SK-N-SH treated with all-trans-retinoic acid at 6 μM for 48 hours (cell line): ENCODE results near the gene GCN1.

ENCODE experiments used
- BACH2 ChIP-seq: fragments of 250-450 bp; sonication (Bioruptor Pico); IDR thresholded peaks from 2 replicates; pipeline ENCODE4 v1.9.0; 2021; ENCODE audit warnings: mild to moderate bottlenecking, borderline replicate concordance
- CSDC2 ChIP-seq: fragments of 250-450 bp; sonication (Bioruptor Pico); IDR thresholded peaks from 2 replicates; pipeline ENCODE4 v1.5.0; 2020; ENCODE audit warnings: mild to moderate bottlenecking, moderate library complexity
- TCF4 ChIP-seq: fragments of 250-450 bp; sonication (Bioruptor Pico); IDR thresholded peaks from 2 replicates; pipeline ENCODE4 v1.8.0; 2021; ENCODE audit warnings: mild to moderate bottlenecking, moderate library complexity, borderline replicate concordance
- TOX ChIP-seq: fragments of 250-450 bp; sonication (Bioruptor Pico); IDR thresholded peaks from 2 replicates; pipeline ENCODE4 v1.8.0; 2021; ENCODE audit warnings: mild to moderate bottlenecking, moderate library complexity, borderline replicate concordance
- ZFP3 ChIP-seq: fragments of 250-450 bp; sonication (Bioruptor Pico); IDR thresholded peaks from 2 replicates; pipeline ENCODE4 v1.5.0; 2020; ENCODE audit warnings: mild to moderate bottlenecking, moderate library complexity
- ZNF565 ChIP-seq: fragments of 450-650 bp; formaldehyde crosslinking; conservative IDR thresholded peaks from 2 replicates; pipeline ENCODE4 v1.5.0; 2020; ENCODE audit warnings: low read depth, mild to moderate bottlenecking, moderate library complexity
- TF ChIP-seq, protein P1 (sequence below): fragments of 250-450 bp; sonication (Bioruptor Pico); IDR thresholded peaks from 2 replicates; pipeline ENCODE4 v1.5.0; 2020; ENCODE audit warnings: mild to moderate bottlenecking, moderate library complexity
- TF ChIP-seq, protein P2 (sequence below): fragments of 250-450 bp; sonication (Bioruptor Pico); IDR thresholded peaks from 2 replicates; pipeline ENCODE4 v1.5.1; 2020; ENCODE audit warnings: low read depth, mild to moderate bottlenecking, moderate library complexity
- TF ChIP-seq, protein P3 (sequence below): fragments of 250-450 bp; sonication (Bioruptor Pico); IDR thresholded peaks from 2 replicates; pipeline ENCODE4 v1.8.0; 2021; ENCODE audit warnings: low read depth, mild to moderate bottlenecking, moderate library complexity, borderline replicate concordance
- TF ChIP-seq, protein P4 (sequence below): fragments of 250-450 bp; sonication (Bioruptor Pico); IDR thresholded peaks from 2 replicates; pipeline ENCODE4 v1.8.0; 2020; ENCODE audit warnings: mild to moderate bottlenecking, moderate library complexity, borderline replicate concordance

DNA sequence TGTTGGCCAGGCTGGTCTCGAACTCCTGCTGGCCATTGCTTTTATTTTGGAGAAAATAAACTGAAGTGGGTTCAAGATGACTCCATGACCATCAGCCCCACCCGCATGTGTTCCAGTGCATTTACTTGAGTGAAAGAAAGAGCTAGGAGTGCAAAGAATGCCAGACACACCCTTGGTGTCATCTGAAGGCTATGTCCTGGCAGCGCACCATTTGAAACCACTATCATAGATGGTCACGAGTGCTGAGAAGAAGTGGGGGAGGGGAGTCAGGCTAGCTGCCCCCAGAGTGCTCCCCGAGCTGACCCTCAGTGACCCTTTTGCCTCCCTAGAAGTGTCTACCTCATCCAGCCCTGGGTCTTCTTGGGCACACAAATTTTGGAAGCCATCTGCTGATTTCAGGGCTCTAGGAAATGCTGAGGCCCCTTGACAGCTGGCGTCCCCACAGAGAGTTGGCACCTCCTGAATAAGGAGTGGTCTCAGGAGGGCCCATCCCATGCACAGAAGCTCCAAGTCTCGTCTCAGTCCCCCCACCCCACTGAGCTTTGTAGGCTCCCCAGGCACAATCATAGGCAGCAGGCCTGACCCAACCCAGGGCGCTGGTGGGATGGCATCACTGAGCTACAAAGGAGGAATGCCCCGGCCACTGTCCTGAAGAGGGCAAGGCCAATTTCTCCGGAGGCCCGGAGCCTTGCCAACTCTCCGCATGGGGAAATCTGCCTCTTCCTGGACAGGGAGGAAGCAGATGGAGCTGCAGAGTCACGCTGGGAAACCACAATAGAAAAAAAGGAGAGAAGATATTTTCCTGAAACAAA is 43.1 kb upstream of the GCN1 start:
- TF ChIP-seq, protein P1, sequence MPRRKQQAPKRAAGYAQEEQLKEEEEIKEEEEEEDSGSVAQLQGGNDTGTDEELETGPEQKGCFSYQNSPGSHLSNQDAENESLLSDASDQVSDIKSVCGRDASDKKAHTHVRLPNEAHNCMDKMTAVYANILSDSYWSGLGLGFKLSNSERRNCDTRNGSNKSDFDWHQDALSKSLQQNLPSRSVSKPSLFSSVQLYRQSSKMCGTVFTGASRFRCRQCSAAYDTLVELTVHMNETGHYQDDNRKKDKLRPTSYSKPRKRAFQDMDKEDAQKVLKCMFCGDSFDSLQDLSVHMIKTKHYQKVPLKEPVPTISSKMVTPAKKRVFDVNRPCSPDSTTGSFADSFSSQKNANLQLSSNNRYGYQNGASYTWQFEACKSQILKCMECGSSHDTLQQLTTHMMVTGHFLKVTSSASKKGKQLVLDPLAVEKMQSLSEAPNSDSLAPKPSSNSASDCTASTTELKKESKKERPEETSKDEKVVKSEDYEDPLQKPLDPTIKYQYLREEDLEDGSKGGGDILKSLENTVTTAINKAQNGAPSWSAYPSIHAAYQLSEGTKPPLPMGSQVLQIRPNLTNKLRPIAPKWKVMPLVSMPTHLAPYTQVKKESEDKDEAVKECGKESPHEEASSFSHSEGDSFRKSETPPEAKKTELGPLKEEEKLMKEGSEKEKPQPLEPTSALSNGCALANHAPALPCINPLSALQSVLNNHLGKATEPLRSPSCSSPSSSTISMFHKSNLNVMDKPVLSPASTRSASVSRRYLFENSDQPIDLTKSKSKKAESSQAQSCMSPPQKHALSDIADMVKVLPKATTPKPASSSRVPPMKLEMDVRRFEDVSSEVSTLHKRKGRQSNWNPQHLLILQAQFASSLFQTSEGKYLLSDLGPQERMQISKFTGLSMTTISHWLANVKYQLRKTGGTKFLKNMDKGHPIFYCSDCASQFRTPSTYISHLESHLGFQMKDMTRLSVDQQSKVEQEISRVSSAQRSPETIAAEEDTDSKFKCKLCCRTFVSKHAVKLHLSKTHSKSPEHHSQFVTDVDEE (CRISPR knock-in tag), result no peak
- TF ChIP-seq BACH2 (CRISPR knock-in tag) (no peak), CSDC2 (CRISPR knock-in tag) (no peak), TOX (no peak), ZFP3 (CRISPR knock-in tag) (no peak), ZNF565 (no peak), TCF4 (CRISPR knock-in tag) (no peak)
- TF ChIP-seq, protein P2, sequence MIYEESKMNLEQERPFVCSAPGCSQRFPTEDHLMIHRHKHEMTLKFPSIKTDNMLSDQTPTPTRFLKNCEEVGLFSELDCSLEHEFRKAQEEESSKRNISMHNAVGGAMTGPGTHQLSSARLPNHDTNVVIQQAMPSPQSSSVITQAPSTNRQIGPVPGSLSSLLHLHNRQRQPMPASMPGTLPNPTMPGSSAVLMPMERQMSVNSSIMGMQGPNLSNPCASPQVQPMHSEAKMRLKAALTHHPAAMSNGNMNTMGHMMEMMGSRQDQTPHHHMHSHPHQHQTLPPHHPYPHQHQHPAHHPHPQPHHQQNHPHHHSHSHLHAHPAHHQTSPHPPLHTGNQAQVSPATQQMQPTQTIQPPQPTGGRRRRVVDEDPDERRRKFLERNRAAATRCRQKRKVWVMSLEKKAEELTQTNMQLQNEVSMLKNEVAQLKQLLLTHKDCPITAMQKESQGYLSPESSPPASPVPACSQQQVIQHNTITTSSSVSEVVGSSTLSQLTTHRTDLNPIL, result no peak
- TF ChIP-seq, protein P3, sequence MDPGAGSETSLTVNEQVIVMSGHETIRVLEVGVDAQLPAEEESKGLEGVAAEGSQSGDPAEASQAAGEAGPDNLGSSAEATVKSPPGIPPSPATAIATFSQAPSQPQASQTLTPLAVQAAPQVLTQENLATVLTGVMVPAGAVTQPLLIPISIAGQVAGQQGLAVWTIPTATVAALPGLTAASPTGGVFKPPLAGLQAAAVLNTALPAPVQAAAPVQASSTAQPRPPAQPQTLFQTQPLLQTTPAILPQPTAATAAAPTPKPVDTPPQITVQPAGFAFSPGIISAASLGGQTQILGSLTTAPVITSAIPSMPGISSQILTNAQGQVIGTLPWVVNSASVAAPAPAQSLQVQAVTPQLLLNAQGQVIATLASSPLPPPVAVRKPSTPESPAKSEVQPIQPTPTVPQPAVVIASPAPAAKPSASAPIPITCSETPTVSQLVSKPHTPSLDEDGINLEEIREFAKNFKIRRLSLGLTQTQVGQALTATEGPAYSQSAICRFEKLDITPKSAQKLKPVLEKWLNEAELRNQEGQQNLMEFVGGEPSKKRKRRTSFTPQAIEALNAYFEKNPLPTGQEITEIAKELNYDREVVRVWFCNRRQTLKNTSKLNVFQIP (CRISPR knock-in tag), result no peak
- TF ChIP-seq, protein P4, sequence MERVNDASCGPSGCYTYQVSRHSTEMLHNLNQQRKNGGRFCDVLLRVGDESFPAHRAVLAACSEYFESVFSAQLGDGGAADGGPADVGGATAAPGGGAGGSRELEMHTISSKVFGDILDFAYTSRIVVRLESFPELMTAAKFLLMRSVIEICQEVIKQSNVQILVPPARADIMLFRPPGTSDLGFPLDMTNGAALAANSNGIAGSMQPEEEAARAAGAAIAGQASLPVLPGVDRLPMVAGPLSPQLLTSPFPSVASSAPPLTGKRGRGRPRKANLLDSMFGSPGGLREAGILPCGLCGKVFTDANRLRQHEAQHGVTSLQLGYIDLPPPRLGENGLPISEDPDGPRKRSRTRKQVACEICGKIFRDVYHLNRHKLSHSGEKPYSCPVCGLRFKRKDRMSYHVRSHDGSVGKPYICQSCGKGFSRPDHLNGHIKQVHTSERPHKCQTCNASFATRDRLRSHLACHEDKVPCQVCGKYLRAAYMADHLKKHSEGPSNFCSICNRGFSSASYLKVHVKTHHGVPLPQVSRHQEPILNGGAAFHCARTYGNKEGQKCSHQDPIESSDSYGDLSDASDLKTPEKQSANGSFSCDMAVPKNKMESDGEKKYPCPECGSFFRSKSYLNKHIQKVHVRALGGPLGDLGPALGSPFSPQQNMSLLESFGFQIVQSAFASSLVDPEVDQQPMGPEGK, result no peak
